GM23338 (cell line): Measurements from ENCODE around the gene SERPINA5. TPM values are rescaled to one million over a fixed set of nuclear protein-coding genes. Genes with fewer than 3 reads are reported as not detected.

Experiments
- ATAC-seq: fragments of 200-7000 bp; cut with Tn5 transposase; 3 replicates; pipeline ENCODE4 v1.9.1; 2020
- DNase-seq: peaks from one replicate; pipeline ENCODE4 v3.0.0-alpha.2; 2015; ENCODE audit warnings: low spot score
- H2AFZ ChIP-seq: fragments of 200-600 bp; sonication (generic); 2 replicates; pipeline ENCODE4 v1.8.0; 2016; ENCODE audit warnings: antibody characterized with exemption, mild to moderate bottlenecking, moderate library complexity
- H3F3A ChIP-seq: fragments of 200-600 bp; sonication (generic); replicated peaks from 2 replicates; pipeline ENCODE4 v1.8.0; 2017; ENCODE audit warnings: antibody characterized with exemption, mixed run types, low read depth
- H3K27ac ChIP-seq: fragments of 200-600 bp; sonication (generic); 2 replicates; pipeline ENCODE4 v1.6.1; 2016; ENCODE audit warnings: low read depth
- H3K27me3 ChIP-seq: fragments of 200-600 bp; sonication (generic); 2 replicates; pipeline ENCODE4 v1.8.0; 2016; ENCODE audit warnings: mild to moderate bottlenecking, mixed run types, moderate library complexity; ENCODE audit not compliant: insufficient read depth
- H3K36me3 ChIP-seq: fragments of 200-600 bp; sonication (generic); 2 replicates; pipeline ENCODE4 v1.8.0; 2016; ENCODE audit warnings: mild to moderate bottlenecking; ENCODE audit not compliant: insufficient read depth
- H3K4me1 ChIP-seq: fragments of 200-600 bp; sonication (generic); 2 replicates; pipeline ENCODE4 v1.8.0; 2016; ENCODE audit warnings: mild to moderate bottlenecking, moderate library complexity; ENCODE audit not compliant: insufficient read depth
- H3K4me2 ChIP-seq: fragments of 200-600 bp; sonication (generic); 2 replicates; pipeline ENCODE4 v1.7.1; 2017; ENCODE audit warnings: mixed run types
- H3K4me3 ChIP-seq: fragments of 200-600 bp; sonication (generic); 2 replicates; pipeline ENCODE4 v1.6.1; 2016; ENCODE audit warnings: mixed run types
- H3K79me2 ChIP-seq: fragments of 200-600 bp; sonication (generic); replicated peaks from 2 replicates; pipeline ENCODE4 v1.8.0; 2017; ENCODE audit warnings: mild to moderate bottlenecking; ENCODE audit not compliant: insufficient read depth
- H3K9me2 ChIP-seq: fragments of 200-600 bp; sonication (generic); 2 replicates; pipeline ENCODE4 v1.8.0; 2017; ENCODE audit not compliant: insufficient read depth
- H4K20me1 ChIP-seq: fragments of 200-600 bp; sonication (generic); replicated peaks from 2 replicates; pipeline ENCODE4 v1.8.0; 2017; ENCODE audit warnings: mild to moderate bottlenecking; ENCODE audit not compliant: insufficient read depth
- H3K27ac Mint-ChIP-seq: 2 replicates; pipeline ENCODE4 v1.8.0; 2020; ENCODE audit warnings: inconsistent platforms, mild to moderate bottlenecking, moderate library complexity, mixed read lengths
- H3K27me3 Mint-ChIP-seq: 3 replicates; pipeline ENCODE4 v1.8.0; 2022; ENCODE audit warnings: low read depth, mild to moderate bottlenecking, moderate library complexity, mixed read lengths, inconsistent platforms; ENCODE audit not compliant: insufficient read depth, poor library complexity
- H3K36me3 Mint-ChIP-seq: 3 replicates; pipeline ENCODE4 v1.8.0; 2021; ENCODE audit warnings: low read depth, mild to moderate bottlenecking, inconsistent platforms, moderate library complexity, mixed read lengths
- H3K4me1 Mint-ChIP-seq: 3 replicates; pipeline ENCODE4 v1.8.0; 2020; ENCODE audit warnings: mild to moderate bottlenecking, inconsistent platforms, mixed read lengths
- H3K4me3 Mint-ChIP-seq: 3 replicates; pipeline ENCODE4 v1.8.0; 2021; ENCODE audit warnings: moderate library complexity, mild to moderate bottlenecking, inconsistent platforms, mixed read lengths
- H3K9me3 Mint-ChIP-seq: 3 replicates; pipeline ENCODE4 v1.8.0; 2020; ENCODE audit warnings: moderate library complexity, mild to moderate bottlenecking, inconsistent platforms, mixed read lengths
- CREB1 ChIP-seq: fragments of 250-450 bp; sonication (Bioruptor Pico); IDR thresholded peaks from 2 replicates; pipeline ENCODE4 v1.5.0; 2020; ENCODE audit warnings: low read depth, mild to moderate bottlenecking, moderate library complexity
- ETS1 ChIP-seq: IDR thresholded peaks from 2 replicates; pipeline ENCODE4 v1.6.1; 2016; ENCODE audit warnings: antibody characterized with exemption
- REST ChIP-seq: IDR thresholded peaks from one replicate; pipeline ENCODE4 v1.6.1; 2018; ENCODE audit warnings: antibody characterized with exemption; ENCODE audit not compliant: unreplicated experiment
- ZNF114 ChIP-seq: fragments of 250-450 bp; sonication (Bioruptor Pico); IDR thresholded peaks from 2 replicates; pipeline ENCODE4 v1.5.0; 2020; ENCODE audit warnings: mild to moderate bottlenecking, moderate library complexity
- polyA plus RNA-seq: library from polyadenylated mRNA; unstranded; fragments of >200 nt; fragmentation: Nextera tagmentation; extraction: Ambion mirVana; gene quantifications from 2 replicates; pipeline ENCODE4 v1.2.1, GENCODE V29; 2016
- total RNA-seq: library from RNA; depleted of rRNA; stranded (reverse); fragments of >200 nt; shearing (Covaris generic); gene quantifications from 2 replicates; pipeline ENCODE4 v1.2.3, GENCODE V29; 2014
- TF ChIP-seq, protein P1 (sequence below): fragments of 250-450 bp; sonication (Bioruptor Pico); IDR thresholded peaks from 2 replicates; pipeline ENCODE4 v1.5.0; 2020; ENCODE audit warnings: mild to moderate bottlenecking, moderate library complexity

SERPINA5 gene
- total and polyA plus RNA-seq, 2 experiments from 2014 or later = 0.81 to 0.90 TPM

- H3K27me3 Mint-ChIP-seq = peaks cover 3% of the 10 kb centered on the region
- Histone ChIP-seq H4K20me1 (no peaks in the 10 kb centered on the region), H3K27ac (no peak overlapping the region), H3K9me2 (peaks cover 7% of the 10 kb centered on the region; the same call in 1 of the 2 replicates), H3K36me3 (no peaks in the 10 kb centered on the region), H3K4me3 (no peak overlapping the region), H3K4me1 (no peaks in the 10 kb centered on the region), H3K27me3 (no peaks in the 10 kb centered on the region), H3K79me2 (no peaks in the 10 kb centered on the region), H3F3A (no peaks in the 10 kb centered on the region), H2AFZ (no peak overlapping the region), H3K4me2 (no peak overlapping the region)
- H3K4me1 Mint-ChIP-seq = no peaks in the 10 kb centered on the region
- no peak overlapping the region for H3K4me3 Mint-ChIP-seq
- TF ChIP-seq CREB1 (CRISPR knock-in tag) (no peak), ETS1 (no peak), REST (no peak), ZNF114 (CRISPR knock-in tag) (no peak)
- TF ChIP-seq, protein P1, sequence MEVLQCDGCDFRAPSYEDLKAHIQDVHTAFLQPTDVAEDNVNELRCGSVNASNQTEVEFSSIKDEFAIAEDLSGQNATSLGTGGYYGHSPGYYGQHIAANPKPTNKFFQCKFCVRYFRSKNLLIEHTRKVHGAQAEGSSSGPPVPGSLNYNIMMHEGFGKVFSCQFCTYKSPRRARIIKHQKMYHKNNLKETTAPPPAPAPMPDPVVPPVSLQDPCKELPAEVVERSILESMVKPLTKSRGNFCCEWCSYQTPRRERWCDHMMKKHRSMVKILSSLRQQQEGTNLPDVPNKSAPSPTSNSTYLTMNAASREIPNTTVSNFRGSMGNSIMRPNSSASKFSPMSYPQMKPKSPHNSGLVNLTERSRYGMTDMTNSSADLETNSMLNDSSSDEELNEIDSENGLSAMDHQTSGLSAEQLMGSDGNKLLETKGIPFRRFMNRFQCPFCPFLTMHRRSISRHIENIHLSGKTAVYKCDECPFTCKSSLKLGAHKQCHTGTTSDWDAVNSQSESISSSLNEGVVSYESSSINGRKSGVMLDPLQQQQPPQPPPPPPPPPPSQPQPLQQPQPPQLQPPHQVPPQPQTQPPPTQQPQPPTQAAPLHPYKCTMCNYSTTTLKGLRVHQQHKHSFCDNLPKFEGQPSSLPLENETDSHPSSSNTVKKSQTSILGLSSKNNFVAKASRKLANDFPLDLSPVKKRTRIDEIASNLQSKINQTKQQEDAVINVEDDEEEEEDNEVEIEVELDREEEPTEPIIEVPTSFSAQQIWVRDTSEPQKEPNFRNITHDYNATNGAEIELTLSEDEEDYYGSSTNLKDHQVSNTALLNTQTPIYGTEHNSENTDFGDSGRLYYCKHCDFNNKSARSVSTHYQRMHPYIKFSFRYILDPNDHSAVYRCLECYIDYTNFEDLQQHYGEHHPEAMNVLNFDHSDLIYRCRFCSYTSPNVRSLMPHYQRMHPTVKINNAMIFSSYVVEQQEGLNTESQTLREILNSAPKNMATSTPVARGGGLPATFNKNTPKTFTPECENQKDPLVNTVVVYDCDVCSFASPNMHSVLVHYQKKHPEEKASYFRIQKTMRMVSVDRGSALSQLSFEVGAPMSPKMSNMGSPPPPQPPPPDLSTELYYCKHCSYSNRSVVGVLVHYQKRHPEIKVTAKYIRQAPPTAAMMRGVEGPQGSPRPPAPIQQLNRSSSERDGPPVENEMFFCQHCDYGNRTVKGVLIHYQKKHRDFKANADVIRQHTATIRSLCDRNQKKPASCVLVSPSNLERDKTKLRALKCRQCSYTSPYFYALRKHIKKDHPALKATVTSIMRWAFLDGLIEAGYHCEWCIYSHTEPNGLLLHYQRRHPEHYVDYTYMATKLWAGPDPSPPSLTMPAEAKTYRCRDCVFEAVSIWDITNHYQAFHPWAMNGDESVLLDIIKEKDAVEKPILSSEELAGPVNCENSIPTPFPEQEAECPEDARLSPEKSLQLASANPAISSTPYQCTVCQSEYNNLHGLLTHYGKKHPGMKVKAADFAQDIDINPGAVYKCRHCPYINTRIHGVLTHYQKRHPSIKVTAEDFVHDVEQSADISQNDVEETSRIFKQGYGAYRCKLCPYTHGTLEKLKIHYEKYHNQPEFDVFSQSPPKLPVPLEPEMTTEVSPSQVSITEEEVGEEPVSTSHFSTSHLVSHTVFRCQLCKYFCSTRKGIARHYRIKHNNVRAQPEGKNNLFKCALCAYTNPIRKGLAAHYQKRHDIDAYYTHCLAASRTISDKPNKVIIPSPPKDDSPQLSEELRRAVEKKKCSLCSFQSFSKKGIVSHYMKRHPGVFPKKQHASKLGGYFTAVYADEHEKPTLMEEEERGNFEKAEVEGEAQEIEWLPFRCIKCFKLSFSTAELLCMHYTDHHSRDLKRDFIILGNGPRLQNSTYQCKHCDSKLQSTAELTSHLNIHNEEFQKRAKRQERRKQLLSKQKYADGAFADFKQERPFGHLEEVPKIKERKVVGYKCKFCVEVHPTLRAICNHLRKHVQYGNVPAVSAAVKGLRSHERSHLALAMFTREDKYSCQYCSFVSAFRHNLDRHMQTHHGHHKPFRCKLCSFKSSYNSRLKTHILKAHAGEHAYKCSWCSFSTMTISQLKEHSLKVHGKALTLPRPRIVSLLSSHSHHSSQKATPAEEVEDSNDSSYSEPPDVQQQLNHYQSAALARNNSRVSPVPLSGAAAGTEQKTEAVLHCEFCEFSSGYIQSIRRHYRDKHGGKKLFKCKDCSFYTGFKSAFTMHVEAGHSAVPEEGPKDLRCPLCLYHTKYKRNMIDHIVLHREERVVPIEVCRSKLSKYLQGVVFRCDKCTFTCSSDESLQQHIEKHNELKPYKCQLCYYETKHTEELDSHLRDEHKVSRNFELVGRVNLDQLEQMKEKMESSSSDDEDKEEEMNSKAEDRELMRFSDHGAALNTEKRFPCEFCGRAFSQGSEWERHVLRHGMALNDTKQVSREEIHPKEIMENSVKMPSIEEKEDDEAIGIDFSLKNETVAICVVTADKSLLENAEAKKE (CRISPR knock-in tag) = no peak
- H3K9me3 Mint-ChIP-seq = no peaks in the 10 kb centered on the region; the same call in 2 of the 3 replicates
- no peak for DNase-seq
- no peak for ATAC-seq
- H3K36me3 Mint-ChIP-seq = no peaks in the 10 kb centered on the region
- H3K27ac Mint-ChIP-seq = no peak overlapping the region
These were observed 49.8 kb downstream of the SERPINA5 start for GRCh38 chr14:94631050-94631449.
